Measurements from ENCODE around the gene PSME3. TPM values are rescaled to one million over a fixed set of nuclear protein-coding genes. Genes with fewer than 3 reads are reported as not detected.
A peak's percentile ranks its signal among the peaks of the same experiment; 100 is the strongest.

The PSME3 gene
- total and polyA plus RNA-seq, 2 of the 13 experiments (the other 11 are each of a cell fraction or from before 2014, with no cell fraction given), result 66.3 to 135 TPM

DNA sequence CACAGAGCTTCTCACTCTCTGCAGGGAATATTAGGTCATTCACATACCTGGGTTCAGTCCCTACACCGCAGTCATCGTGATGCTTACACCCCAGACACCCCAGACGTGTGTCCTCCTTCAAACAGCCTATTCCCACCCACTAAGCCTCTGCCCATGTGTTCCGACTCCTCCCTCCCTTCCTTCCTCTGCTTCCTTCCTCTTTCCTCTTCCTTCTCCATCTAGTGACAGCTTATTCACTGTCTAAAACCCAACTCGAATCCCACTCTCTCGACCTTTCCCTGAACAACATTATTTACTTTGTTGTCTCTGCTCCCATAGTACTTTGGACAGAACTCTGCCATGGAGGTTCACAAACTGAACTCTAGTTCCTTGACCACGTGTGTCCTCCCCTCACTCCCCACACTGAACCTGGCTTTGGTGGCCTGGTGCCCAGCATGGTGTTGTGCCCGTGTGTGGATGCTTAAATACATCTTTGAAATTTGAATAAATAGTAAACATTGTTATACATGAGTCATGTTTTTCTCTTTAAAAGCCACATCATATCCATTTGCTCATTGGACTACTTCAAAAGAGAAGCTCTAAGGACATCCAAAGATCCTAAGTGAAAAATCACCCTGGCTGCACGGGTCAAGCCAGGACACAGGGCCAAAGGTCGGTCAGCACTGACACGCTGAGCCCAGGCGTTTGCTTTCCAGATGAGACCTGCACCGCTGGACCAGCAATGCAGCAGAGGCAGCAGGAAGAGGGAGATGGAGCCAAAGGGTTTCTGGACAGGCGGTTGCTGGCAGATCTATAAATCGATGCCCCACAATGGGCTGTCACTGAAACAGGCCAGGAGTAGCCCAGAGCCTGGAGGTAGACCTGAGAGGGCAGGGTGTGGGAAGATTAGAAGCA, 53.3 kb downstream of the PSME3 start (continued):
- TF ChIP-seq STAT5B (CRISPR knock-in tag; IDR thresholded peaks at IDR 0.05) (no peak), TRIM22 (IDR thresholded peaks at IDR 0.05) (no peak), ZNF792 (CRISPR knock-in tag; IDR thresholded peaks at IDR 0.05) (peak; percentile 79; the same call in 1 of the 2 replicates), NFRKB (IDR thresholded peaks at IDR 0.05) (no peak), RAD51 (IDR thresholded peaks at IDR 0.05; ENCODE audit: borderline replicate concordance) (peak; percentile 56; the same call in 1 of the 2 replicates), GTF2F1 (IDR thresholded peaks at IDR 0.05; ENCODE audit: low read length) (no peak), PAF1 (CRISPR knock-in tag; IDR thresholded peaks at IDR 0.05) (no peak; the same call in 1 of the 2 replicates), POLR2G (IDR thresholded peaks at IDR 0.05; ENCODE audit: low read depth, low read length) (no peak), ZNF576 (CRISPR knock-in tag; IDR thresholded peaks at IDR 0.05) (no peak), CBX5 (CRISPR knock-in tag; IDR thresholded peaks at IDR 0.05; ENCODE audit: borderline replicate concordance) (peak; percentile 86; the same call in 1 of the 2 replicates), DMTF1 (CRISPR knock-in tag; IDR thresholded peaks at IDR 0.05) (peak; percentile 89; the same call in 1 of the 2 replicates), ZNF530 (CRISPR knock-in tag; IDR thresholded peaks at IDR 0.05; ENCODE audit: low read depth) (no peak), CSRNP1 (CRISPR knock-in tag; IDR thresholded peaks at IDR 0.05) (peak; percentile 58; the same call in 1 of the 2 replicates), ZNF282 (IDR thresholded peaks at IDR 0.05; ENCODE audit: partially characterized antibody) (no peak), NFE2L2 (IDR thresholded peaks at IDR 0.05; ENCODE audit: low read length) (no peak), MTA1 (CRISPR knock-in tag; IDR thresholded peaks at IDR 0.05; ENCODE audit: borderline replicate concordance) (peak; percentile 99), ZNF296 (CRISPR knock-in tag; conservative IDR thresholded peaks at IDR 0.05) (no peak), TP53 (CRISPR knock-in tag; conservative IDR thresholded peaks at IDR 0.05) (no peak), SAFB2 (CRISPR knock-in tag; IDR thresholded peaks at IDR 0.05; ENCODE audit: borderline replicate concordance, low read depth) (peak; percentile 89; the same call in 1 of the 2 replicates), FOXO1 (CRISPR knock-in tag; IDR thresholded peaks at IDR 0.05) (peak; percentile 68; the same call in 1 of the 2 replicates), FOXA3 (CRISPR knock-in tag; IDR thresholded peaks at IDR 0.05) (peak; percentile 79), ZNF230 (CRISPR knock-in tag; IDR thresholded peaks at IDR 0.05) (peak; percentile 89; the same call in 1 of the 2 replicates), ZBTB20 (CRISPR knock-in tag; IDR thresholded peaks at IDR 0.05; ENCODE audit: borderline replicate concordance, low read depth) (peak; percentile 84; the same call in 1 of the 2 replicates), RORA (CRISPR knock-in tag; IDR thresholded peaks at IDR 0.05) (no peak), ZNF549 (CRISPR knock-in tag; IDR thresholded peaks at IDR 0.05) (no peak), MLX (CRISPR knock-in tag; IDR thresholded peaks at IDR 0.05) (peak; percentile 86)

Measured in HepG2 (cell line).